HPDE6-E6E7 (cell line): ENCODE results near the gene MLLT1.

Experiments used
- DNase-seq: peaks from one replicate; pipeline ENCODE4 v3.0.0; 2011; ENCODE audit warnings: missing footprints; ENCODE audit errors: extremely low spot score

The MLLT1 gene

DNA sequence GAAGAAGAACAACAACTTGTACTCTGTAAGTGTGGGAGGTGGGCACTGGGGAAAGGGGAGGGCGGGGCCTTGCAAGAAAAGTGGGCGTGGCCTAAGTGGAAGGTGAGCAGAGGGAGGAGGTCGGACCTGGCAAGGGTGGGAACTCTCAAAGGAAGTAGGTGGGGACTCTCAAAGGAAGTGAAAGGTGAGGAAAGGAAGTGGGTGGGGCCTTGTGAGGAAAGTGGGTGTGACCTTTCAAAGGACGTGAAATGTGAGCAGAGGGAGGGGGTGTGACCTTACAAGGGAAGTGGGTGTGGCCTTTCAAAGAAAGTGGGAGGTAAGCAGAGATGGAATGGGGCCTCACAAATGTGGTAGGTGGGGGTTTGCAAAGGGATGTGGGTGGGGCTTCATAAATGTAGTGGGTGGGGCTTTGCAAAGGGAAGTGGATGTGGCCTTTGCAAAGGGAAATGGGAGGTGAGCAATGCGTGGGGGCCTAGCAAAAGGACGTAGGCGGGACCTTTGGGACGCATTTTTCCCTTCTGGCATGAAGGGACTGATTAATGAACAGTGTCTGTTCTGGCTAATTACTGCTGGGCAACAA lies 118.4 kb downstream of the MLLT1 start:
- no peak for DNase-seq
